HepG2 (cell line): ENCODE measurements around the gene ARL5C. TPM values are rescaled to one million over a fixed set of nuclear protein-coding genes. Genes with fewer than 3 reads are reported as not detected.
A peak's percentile ranks its signal among the peaks of the same experiment; 100 is the strongest.

Source experiments
- ATAC-seq: fragments of 200-7000 bp; cut with Tn5 transposase; 3 replicates; pipeline ENCODE4 v1.9.1; 2020; ENCODE audit warnings: mild to moderate bottlenecking, moderate library complexity
- BruUV-seq: library from RNA; stranded (reverse); fragments of 400-500 nt; replicated peaks from 2 replicates; lab custom pipeline; 2021; lab: Mats Ljungman, UMichigan
- CTCF ChIA-PET: fragments of 300-600 bp; formaldehyde crosslinking; extraction: SDS; loops from one replicate; lab custom pipeline; 2021; ENCODE audit warnings: low total read pairs, inconsistent platforms, low intra/inter-chr PET ratio; lab: Yijun Ruan, JAX
- POLR2A ChIA-PET: fragments of 350-600 bp; sonication (Branson Sonifier 250); formaldehyde crosslinking; loops from one replicate; lab custom pipeline; 2020; ENCODE audit warnings: antibody characterized with exemption, inconsistent platforms; lab: Yijun Ruan, JAX
- DNase-seq: peaks from one replicate; pipeline ENCODE4 v3.0.0-alpha.2; 2015; ENCODE audit warnings: low spot score
- FAIRE-seq: peaks from 3 replicates; lab custom pipeline; 2011; peaks lifted over from hg19 to GRCh38; lab: Jason Lieb, UNC
- H2AFZ ChIP-seq: one replicate; pipeline ENCODE4 v1.6.1; 2011; ENCODE audit warnings: low read length, inconsistent platforms
- H3K27ac ChIP-seq: fragments of 300-600 bp; 3 replicates; pipeline ENCODE4 v1.8.0; 2011; ENCODE audit warnings: mixed run types, mild to moderate bottlenecking, mixed read lengths, low read length, inconsistent platforms; ENCODE audit not compliant: insufficient read depth; ENCODE audit errors: extremely low read length
- H3K27me3 ChIP-seq, 2 experiments: fragments of 200-600 bp in 1 of 2; 2 replicates in 1 of 2; 3 replicates in 1 of 2; pipeline versions ENCODE4 v1.6.0 to v1.8.0; 2011; ENCODE audit warnings: low read length in 2 of 2, mild to moderate bottlenecking in 2 of 2, moderate library complexity in 2 of 2, inconsistent platforms in 1 of 2; ENCODE audit not compliant: insufficient read depth in 2 of 2, control insufficient read depth in 1 of 2
- H3K36me3 ChIP-seq, 2 experiments: fragments of 200-600 bp in 1 of 2; replicated peaks in 1 of 2; 2 replicates in 1 of 2; 3 replicates in 1 of 2; pipeline versions ENCODE4 v1.5.1 to v1.8.0; 2011; ENCODE audit warnings: low read length in 2 of 2, inconsistent platforms in 1 of 2; ENCODE audit not compliant: insufficient read depth in 2 of 2, control insufficient read depth in 1 of 2
- H3K4me1 ChIP-seq: 2 replicates; pipeline ENCODE4 v1.5.1; 2012; ENCODE audit warnings: low read length, inconsistent platforms; ENCODE audit not compliant: insufficient read depth
- H3K4me2 ChIP-seq: 2 replicates; pipeline ENCODE4 v1.6.0; 2011; ENCODE audit warnings: low read depth, low read length, inconsistent platforms
- H3K4me3 ChIP-seq, 3 experiments: fragments of 200-600 bp in 1 of 3; sonication (generic), shearing (Covaris generic) in 1 of 3; replicated peaks in 1 of 3; 2 replicates each; pipeline ENCODE4 v1.5.1; 2011 to 2016; ENCODE audit warnings: low read length in 3 of 3, inconsistent platforms in 2 of 3, low read depth in 2 of 3, mild to moderate bottlenecking in 2 of 3, control low read depth in 1 of 3, mixed read lengths in 1 of 3; ENCODE audit not compliant: insufficient read depth in 1 of 3
- H3K79me2 ChIP-seq: one replicate; pipeline ENCODE4 v1.6.1; 2011; ENCODE audit warnings: low read length, inconsistent platforms; ENCODE audit not compliant: insufficient read depth
- H3K9ac ChIP-seq: 2 replicates; pipeline ENCODE4 v1.6.0; 2011; ENCODE audit warnings: mild to moderate bottlenecking, low read depth, low read length, inconsistent platforms; ENCODE audit not compliant: insufficient read depth
- H3K9me3 ChIP-seq: 2 replicates; pipeline ENCODE4 v1.5.1; 2012; ENCODE audit warnings: mild to moderate bottlenecking, low read length
- H4K20me1 ChIP-seq: 2 replicates; pipeline ENCODE4 v1.6.0; 2011; ENCODE audit warnings: inconsistent platforms, mild to moderate bottlenecking, low read length, moderate library complexity; ENCODE audit not compliant: insufficient read depth
- ELF3 ChIP-seq: IDR thresholded peaks from 2 replicates; pipeline ENCODE4 v1.6.1; 2016; ENCODE audit warnings: missing genetic modification reagents, missing compliant biosample characterization
- GABPA ChIP-seq, 2 experiments: IDR thresholded peaks; 2 replicates each; pipeline ENCODE4 v1.6.1; 2011 to 2016; ENCODE audit warnings: low read depth in 2 of 2, low read length in 1 of 2, missing biosample characterization in 1 of 2, missing genetic modification characterization in 1 of 2
- GATAD2A ChIP-seq: IDR thresholded peaks from 2 replicates; pipeline ENCODE4 v1.6.1; 2016
- HOXA3 ChIP-seq: sonication (generic); formaldehyde crosslinking; IDR thresholded peaks from 2 replicates; pipeline ENCODE4 v1.5.0; 2020; ENCODE audit warnings: missing genetic modification reagents
- NFYC ChIP-seq: IDR thresholded peaks from 2 replicates; pipeline ENCODE4 v1.6.1; 2016; ENCODE audit warnings: missing genetic modification reagents, missing compliant biosample characterization
- PBX2 ChIP-seq: IDR thresholded peaks from 2 replicates; pipeline ENCODE4 v1.6.1; 2016; ENCODE audit warnings: control low read depth
- SALL1 ChIP-seq: sonication (generic); formaldehyde crosslinking; IDR thresholded peaks from 2 replicates; pipeline ENCODE4 v1.8.0; 2022; ENCODE audit warnings: mild to moderate bottlenecking, missing genetic modification reagents
- THAP7 ChIP-seq: sonication (generic); formaldehyde crosslinking; IDR thresholded peaks from 2 replicates; pipeline ENCODE4 v1.8.1; 2023; ENCODE audit warnings: mild to moderate bottlenecking, missing genetic modification reagents
- ZFP91 ChIP-seq: sonication (generic); formaldehyde crosslinking; IDR thresholded peaks from 2 replicates; pipeline ENCODE4 v1.9.0; 2022; ENCODE audit warnings: missing genetic modification reagents, mild to moderate bottlenecking, borderline replicate concordance
- ZFY ChIP-seq: sonication (generic); formaldehyde crosslinking; IDR thresholded peaks from 2 replicates; pipeline ENCODE4 v1.4.0; 2020; ENCODE audit warnings: missing genetic modification reagents
- ZNF337 ChIP-seq: sonication (generic); formaldehyde crosslinking; IDR thresholded peaks from 2 replicates; pipeline ENCODE4 v1.5.1; 2020; ENCODE audit warnings: missing genetic modification reagents, low read depth, mild to moderate bottlenecking, borderline replicate concordance
- WGBS: methylation state at CpG from one replicate; pipeline ENCODE4 v1.1.6; 2017; ENCODE audit warnings: low lambda C conversion rate; 5-methylcytosine and 5-hydroxymethylcytosine counted together
- in situ Hi-C: cut with HindIII; loops from 2 replicates; pipeline ENCODE4 v1.10.0; 2017; ENCODE audit warnings: low pct_unique_long_range_greater_than_20kb; ENCODE audit not compliant: extremely low pct_ligation_motif_present
- intact Hi-C: fragments of 100-400 bp; cut with micrococcal nuclease; formaldehyde crosslinking; loops from one replicate; pipeline ENCODE4 v1.10.0; 2022; ENCODE audit not compliant: unreplicated experiment
- polyA plus RNA-seq, 8 experiments: library from polyadenylated mRNA; depleted of rRNA in 3 of 8; stranded (reverse) in 7 of 8; unstranded in 1 of 8; fragments of >200 nt; fragmentation: Illumina TruSeq in 4 of 8; extraction: Trizol in 4 of 8; gene quantifications; 2 replicates each; pipeline versions ENCODE4 v1.2.1 to v1.2.3, GENCODE V29; 2011 to 2016; ENCODE audit warnings: low read depth in 4 of 8, missing spikeins in 1 of 8, mixed read lengths in 1 of 8; ENCODE audit not compliant: insufficient read depth in 1 of 8
- total RNA-seq, 5 experiments: library from RNA; depleted of rRNA; stranded (reverse); fragments of >200 nt; fragmentation: Illumina TruSeq; extraction: Trizol; gene quantifications; 2 replicates each; pipeline ENCODE4 v1.2.3, GENCODE V29; 2016; ENCODE audit warnings: low read depth in 1 of 5
- TF ChIP-seq, protein P1 (sequence below): sonication (generic); formaldehyde crosslinking; IDR thresholded peaks from 2 replicates; pipeline ENCODE4 v1.5.1; 2020; ENCODE audit warnings: mild to moderate bottlenecking, missing genetic modification reagents, moderate library complexity
- TF ChIP-seq, protein P2 (sequence below), 2 experiments: sonication (generic) in 1 of 2; formaldehyde crosslinking in 1 of 2; IDR thresholded peaks; 2 replicates each; pipeline versions ENCODE4 v1.4.0 to v1.6.1; 2018 to 2020; ENCODE audit warnings: missing genetic modification reagents in 2 of 2, borderline replicate concordance in 1 of 2, low read depth in 1 of 2, mild to moderate bottlenecking in 1 of 2, missing biosample characterization in 1 of 2

ARL5C gene
- total and polyA plus RNA-seq, 2 of the 13 experiments (the other 11 are each of a cell fraction or from before 2014, with no cell fraction given), result not detected

DNA sequence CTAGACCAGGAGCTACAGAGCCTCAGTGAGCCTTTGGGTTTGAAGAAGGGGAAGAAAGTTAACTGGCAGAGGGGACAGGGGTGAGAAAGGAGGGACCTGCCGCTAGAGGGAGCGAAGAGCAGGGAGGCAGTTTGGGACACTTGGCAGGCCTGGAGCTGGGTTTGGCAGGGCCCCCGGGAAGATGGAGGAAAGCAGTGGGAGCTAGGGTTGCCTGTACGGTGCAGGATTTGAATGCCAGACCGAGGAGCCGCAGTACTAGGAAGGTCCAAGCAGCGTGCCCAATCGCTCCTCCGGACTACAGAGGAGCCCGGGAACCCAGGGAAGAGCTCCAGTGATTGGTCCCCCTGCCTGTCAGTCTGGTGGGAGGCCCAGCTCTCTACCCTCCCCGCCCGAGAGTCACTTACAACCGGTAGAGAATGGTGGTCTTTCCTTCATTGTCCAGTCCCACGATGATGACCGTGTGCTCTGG, 1.3 kb downstream of the ARL5C start:
- in situ Hi-C loops (loop anchor here (25.0 kb wide), 1 partner anchor 402 kb away; the partner anchor contains the start of gene PSMB3), intact Hi-C loops (no loop called here)
- POLR2A ChIA-PET, result interaction anchor here (0.6 to 1.5 kb wide), 5 partner anchors 10 to 295 kb away, joined by 3 to 15 read pairs (median 4); partner anchors contain the start of genes LASP1 and RPL19
- BruUV-seq, result no TSS peak
- CTCF ChIA-PET, result interaction anchor here (0.8 to 2.0 kb wide), 6 partner anchors 10 to 182 kb away, joined by 3 to 4 read pairs (median 4); no protein-coding TSS in a partner anchor
- Histone ChIP-seq H3K4me2 (peak overlapping the region; percentile 65), H3K27ac (no peak overlapping the region), H3K4me1 (peaks cover 14% of the 10 kb centered on the region; the same call in 1 of the 2 replicates), H4K20me1 (no peaks in the 10 kb centered on the region), H3K27me3 (peaks cover 4 to 27% of the 10 kb centered on the region in 2 experiments; a peak in 4 of 5 replicates), H3K79me2 (no peaks in the 10 kb centered on the region), H3K9me3 (no peaks in the 10 kb centered on the region), H3K9ac (no peak overlapping the region), H3K4me3 (peak overlapping the region in 2 of 3 experiments; percentile 1 to 51; a peak in 3 of 6 replicates), H2AFZ (no peak overlapping the region), H3K36me3 (no peaks in the 10 kb centered on the region)
- FAIRE-seq (peak; percentile 57), ATAC-seq (peak; percentile 83), DNase-seq (peak; percentile 57)
- 10% methylated on average over 8 of the region's 15 CpGs for WGBS
- TF ChIP-seq NFYC (CRISPR knock-in tag) (peak; percentile 79), ZFY (CRISPR knock-in tag) (0 out of 2 replicates have a peak, but pooled peaks have one; percentile 23), THAP7 (CRISPR knock-in tag) (no peak), ZNF337 (no peak), HOXA3 (peak; percentile 17; the same call in 1 of the 2 replicates), SALL1 (0 out of 2 replicates have a peak, but pooled peaks have one; percentile 22), ELF3 (CRISPR knock-in tag) (peak; percentile 22; the same call in 1 of the 2 replicates), PBX2 (CRISPR knock-in tag) (peak; percentile 86), GABPA (IDR thresholded peaks at IDR 0.05; ENCODE audit: low read depth, low read length) (no peak), GABPA (CRISPR knock-in tag; IDR thresholded peaks at IDR 0.05; ENCODE audit: low read depth) (no peak), ZFP91 (peak; percentile 27; the same call in 1 of the 2 replicates), GATAD2A (CRISPR knock-in tag) (peak; percentile 41; the same call in 1 of the 2 replicates)
- TF ChIP-seq, protein P1, sequence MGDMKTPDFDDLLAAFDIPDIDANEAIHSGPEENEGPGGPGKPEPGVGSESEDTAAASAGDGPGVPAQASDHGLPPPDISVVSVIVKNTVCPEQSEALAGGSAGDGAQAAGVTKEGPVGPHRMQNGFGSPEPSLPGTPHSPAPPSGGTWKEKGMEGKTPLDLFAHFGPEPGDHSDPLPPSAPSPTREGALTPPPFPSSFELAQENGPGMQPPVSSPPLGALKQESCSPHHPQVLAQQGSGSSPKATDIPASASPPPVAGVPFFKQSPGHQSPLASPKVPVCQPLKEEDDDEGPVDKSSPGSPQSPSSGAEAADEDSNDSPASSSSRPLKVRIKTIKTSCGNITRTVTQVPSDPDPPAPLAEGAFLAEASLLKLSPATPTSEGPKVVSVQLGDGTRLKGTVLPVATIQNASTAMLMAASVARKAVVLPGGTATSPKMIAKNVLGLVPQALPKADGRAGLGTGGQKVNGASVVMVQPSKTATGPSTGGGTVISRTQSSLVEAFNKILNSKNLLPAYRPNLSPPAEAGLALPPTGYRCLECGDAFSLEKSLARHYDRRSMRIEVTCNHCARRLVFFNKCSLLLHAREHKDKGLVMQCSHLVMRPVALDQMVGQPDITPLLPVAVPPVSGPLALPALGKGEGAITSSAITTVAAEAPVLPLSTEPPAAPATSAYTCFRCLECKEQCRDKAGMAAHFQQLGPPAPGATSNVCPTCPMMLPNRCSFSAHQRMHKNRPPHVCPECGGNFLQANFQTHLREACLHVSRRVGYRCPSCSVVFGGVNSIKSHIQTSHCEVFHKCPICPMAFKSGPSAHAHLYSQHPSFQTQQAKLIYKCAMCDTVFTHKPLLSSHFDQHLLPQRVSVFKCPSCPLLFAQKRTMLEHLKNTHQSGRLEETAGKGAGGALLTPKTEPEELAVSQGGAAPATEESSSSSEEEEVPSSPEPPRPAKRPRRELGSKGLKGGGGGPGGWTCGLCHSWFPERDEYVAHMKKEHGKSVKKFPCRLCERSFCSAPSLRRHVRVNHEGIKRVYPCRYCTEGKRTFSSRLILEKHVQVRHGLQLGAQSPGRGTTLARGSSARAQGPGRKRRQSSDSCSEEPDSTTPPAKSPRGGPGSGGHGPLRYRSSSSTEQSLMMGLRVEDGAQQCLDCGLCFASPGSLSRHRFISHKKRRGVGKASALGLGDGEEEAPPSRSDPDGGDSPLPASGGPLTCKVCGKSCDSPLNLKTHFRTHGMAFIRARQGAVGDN (CRISPR knock-in tag), result peak; percentile 26; the same call in 1 of the 2 replicates
- TF ChIP-seq, protein P2, sequence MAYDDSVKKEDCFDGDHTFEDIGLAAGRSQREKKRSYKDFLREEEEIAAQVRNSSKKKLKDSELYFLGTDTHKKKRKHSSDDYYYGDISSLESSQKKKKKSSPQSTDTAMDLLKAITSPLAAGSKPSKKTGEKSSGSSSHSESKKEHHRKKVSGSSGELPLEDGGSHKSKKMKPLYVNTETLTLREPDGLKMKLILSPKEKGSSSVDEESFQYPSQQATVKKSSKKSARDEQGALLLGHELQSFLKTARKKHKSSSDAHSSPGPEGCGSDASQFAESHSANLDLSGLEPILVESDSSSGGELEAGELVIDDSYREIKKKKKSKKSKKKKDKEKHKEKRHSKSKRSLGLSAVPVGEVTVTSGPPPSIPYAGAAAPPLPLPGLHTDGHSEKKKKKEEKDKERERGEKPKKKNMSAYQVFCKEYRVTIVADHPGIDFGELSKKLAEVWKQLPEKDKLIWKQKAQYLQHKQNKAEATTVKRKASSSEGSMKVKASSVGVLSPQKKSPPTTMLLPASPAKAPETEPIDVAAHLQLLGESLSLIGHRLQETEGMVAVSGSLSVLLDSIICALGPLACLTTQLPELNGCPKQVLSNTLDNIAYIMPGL (CRISPR knock-in tag; IDR thresholded peaks at IDR 0.05; ENCODE audit: borderline replicate concordance in 1 of 2, low read depth in 1 of 2), result peak; percentile 24 to 32; a peak in 1 of 4 replicates
